AG04450 (cell line): Measurements from ENCODE around the gene WDFY2. TPM values are rescaled to one million over a fixed set of nuclear protein-coding genes. Genes with fewer than 3 reads are reported as not detected.

Experiments
- CTCF ChIA-PET: fragments of 300-600, 350-600 bp; formaldehyde crosslinking; extraction: SDS; loops from one replicate; lab custom pipeline; 2022; ENCODE audit warnings: antibody characterized with exemption, inconsistent platforms; lab: Charles Lee
- POLR2A ChIA-PET: fragments of 350-600 bp; formaldehyde crosslinking; extraction: SDS; loops from one replicate; lab custom pipeline; 2021; ENCODE audit warnings: antibody characterized with exemption, inconsistent platforms; lab: Yijun Ruan, JAX
- DNase-seq: peaks from one replicate; pipeline ENCODE4 v3.0.0-alpha.2; 2011; ENCODE audit warnings: low read depth, low spot score
- H3K27ac ChIP-seq: one replicate; pipeline ENCODE4 v1.5.1; 2012; ENCODE audit warnings: low read depth, low read length, control low read depth
- H3K27me3 ChIP-seq: one replicate; pipeline ENCODE4 v1.6.0; 2012; ENCODE audit warnings: low read length; ENCODE audit not compliant: control insufficient read depth, insufficient read depth
- H3K4me3 ChIP-seq: 2 replicates; pipeline ENCODE4 v1.5.1; 2011; ENCODE audit warnings: mild to moderate bottlenecking, low read depth, low read length, control low read depth
- H3K9me3 ChIP-seq: 2 replicates; pipeline ENCODE4 v1.5.1; 2012; ENCODE audit warnings: low read length; ENCODE audit not compliant: control insufficient read depth, insufficient read depth
- polyA plus RNA-seq: library from polyadenylated mRNA; depleted of rRNA; stranded (reverse); fragments of >200 nt; gene quantifications from 2 replicates; pipeline ENCODE4 v1.2.3, GENCODE V29; 2011
- TF ChIP-seq, protein P1 (sequence below): IDR thresholded peaks from 2 replicates; pipeline ENCODE4 v1.5.1; 2011; ENCODE audit warnings: low read depth, low read length, control low read depth, inconsistent platforms

The WDFY2 gene
- polyA plus RNA-seq, 1 experiment: 6.3 TPM

DNA sequence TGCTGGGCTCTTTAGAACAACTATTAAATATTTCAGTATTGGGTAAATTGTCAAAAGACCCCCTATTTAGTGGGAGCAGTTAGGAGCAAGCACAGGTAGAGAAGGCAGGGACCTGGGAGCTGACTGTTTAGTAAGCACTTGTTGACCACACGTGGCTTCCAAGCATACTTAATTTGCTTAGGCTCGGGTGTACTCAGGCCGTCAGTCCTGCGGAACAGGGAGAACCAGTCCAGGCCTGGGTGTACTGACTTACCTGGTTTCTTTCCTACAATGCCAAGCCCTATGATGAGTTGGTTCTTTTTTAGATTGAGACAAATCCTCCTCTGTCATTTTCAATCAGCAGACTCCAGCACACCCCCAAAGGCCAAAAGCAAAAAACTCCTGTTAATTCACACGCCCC, 90.0 kb downstream of the WDFY2 start:
- no peak for DNase-seq
- POLR2A ChIA-PET: no interaction called here
- H3K27ac ChIP-seq: no peak overlapping the region
- CTCF ChIA-PET: no interaction called here
- TF ChIP-seq, protein P1, sequence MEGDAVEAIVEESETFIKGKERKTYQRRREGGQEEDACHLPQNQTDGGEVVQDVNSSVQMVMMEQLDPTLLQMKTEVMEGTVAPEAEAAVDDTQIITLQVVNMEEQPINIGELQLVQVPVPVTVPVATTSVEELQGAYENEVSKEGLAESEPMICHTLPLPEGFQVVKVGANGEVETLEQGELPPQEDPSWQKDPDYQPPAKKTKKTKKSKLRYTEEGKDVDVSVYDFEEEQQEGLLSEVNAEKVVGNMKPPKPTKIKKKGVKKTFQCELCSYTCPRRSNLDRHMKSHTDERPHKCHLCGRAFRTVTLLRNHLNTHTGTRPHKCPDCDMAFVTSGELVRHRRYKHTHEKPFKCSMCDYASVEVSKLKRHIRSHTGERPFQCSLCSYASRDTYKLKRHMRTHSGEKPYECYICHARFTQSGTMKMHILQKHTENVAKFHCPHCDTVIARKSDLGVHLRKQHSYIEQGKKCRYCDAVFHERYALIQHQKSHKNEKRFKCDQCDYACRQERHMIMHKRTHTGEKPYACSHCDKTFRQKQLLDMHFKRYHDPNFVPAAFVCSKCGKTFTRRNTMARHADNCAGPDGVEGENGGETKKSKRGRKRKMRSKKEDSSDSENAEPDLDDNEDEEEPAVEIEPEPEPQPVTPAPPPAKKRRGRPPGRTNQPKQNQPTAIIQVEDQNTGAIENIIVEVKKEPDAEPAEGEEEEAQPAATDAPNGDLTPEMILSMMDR: no peak
- H3K9me3 ChIP-seq: no peaks in the 10 kb centered on the region
- H3K4me3 ChIP-seq: no peak overlapping the region
- no peaks in the 10 kb centered on the region for H3K27me3 ChIP-seq

DNA sequence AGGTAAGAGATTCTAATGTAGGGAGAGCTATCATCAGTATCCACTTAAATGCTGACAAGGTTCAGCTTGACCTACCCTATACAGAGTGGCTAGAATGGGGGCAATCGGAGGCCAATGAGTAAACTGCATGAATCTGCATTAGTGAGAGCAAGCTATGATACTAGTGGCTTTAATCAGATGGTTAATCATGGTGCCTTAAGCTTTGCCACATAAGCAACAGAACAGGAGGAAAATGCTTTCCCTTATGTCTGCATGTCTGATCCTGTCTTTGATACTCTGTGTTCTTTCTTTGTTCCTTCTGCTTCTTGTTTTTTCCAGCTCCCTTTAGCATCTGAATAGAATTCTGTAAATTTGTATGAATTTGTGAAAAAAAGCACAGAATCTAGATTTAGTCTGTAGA, 91.1 kb downstream of the WDFY2 start:
- DNase-seq: no peak
- Histone ChIP-seq H3K4me3 (no peak overlapping the region), H3K27ac (no peak overlapping the region), H3K27me3 (no peaks in the 10 kb centered on the region), H3K9me3 (no peaks in the 10 kb centered on the region)
- ChIA-PET CTCF (no interaction called here), POLR2A (no interaction called here)
- TF ChIP-seq, protein P1: no peak

DNA sequence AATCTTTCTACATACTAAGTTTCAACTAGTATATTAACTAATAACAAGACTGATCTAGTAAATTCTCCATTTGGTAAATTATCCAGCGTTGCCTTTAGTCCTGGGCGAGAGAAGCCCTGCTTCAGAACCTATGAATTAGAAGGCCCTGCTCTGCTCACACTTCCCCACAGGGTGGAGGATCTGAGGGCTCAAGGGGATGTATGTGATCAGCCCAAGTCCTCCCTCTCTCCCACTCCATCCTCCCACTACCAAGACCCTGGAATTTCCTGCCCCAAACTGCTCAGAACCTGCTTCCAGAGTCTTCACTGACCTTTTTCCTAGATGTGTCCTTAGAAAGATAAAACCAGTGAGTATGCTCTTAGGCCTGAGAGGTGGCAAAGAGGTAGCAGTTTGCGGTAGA, 91.6 kb downstream of the WDFY2 start:
- POLR2A ChIA-PET: no interaction called here
- Histone ChIP-seq H3K4me3 (no peak overlapping the region), H3K27ac (no peak overlapping the region), H3K27me3 (no peaks in the 10 kb centered on the region), H3K9me3 (no peaks in the 10 kb centered on the region)
- CTCF ChIA-PET: no interaction called here
- TF ChIP-seq, protein P1: no peak
- no peak for DNase-seq

DNA sequence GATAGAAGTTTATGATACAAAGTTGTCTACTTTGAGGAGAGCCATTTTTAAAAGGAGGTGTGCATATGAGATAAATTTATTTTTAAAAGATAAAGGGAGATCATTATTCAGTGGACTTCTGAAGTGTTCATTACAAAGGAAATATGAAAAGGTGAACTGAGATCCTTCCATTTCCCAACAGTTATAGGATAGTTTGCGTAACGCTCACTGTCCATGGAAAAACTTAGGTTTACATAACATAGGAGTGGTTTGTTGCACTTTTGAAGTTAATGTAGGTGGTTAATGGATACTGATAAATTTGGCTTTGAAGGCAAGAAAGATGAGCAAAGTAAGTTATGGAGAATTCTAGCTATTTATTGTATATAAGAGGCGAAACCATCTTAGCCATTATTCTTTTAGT, 92.5 kb downstream of the WDFY2 start:
- ChIA-PET CTCF (no interaction called here), POLR2A (no interaction called here)
- TF ChIP-seq, protein P1: no peak
- H3K4me3 ChIP-seq: no peak overlapping the region
- H3K27me3 ChIP-seq: no peaks in the 10 kb centered on the region
- no peaks in the 10 kb centered on the region for H3K9me3 ChIP-seq
- H3K27ac ChIP-seq: no peak overlapping the region
- DNase-seq: no peak

DNA sequence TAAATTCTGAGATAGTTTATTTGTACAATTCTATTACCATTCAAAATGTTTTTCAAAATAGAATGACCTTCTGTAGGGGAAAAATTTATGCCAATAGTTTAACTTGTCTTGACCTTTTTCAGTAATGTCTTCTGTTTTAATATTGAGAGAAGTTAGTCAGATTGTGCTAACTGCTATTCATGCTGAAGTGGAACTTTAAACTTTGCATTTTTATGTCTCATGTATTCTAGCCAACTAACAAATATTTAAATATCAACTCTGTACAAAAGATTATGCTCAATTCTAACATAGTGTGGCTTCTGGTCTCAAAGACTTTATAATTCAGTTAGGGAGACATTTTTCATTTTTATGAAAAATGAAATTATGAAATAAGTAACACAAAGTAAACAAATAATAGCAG, 94.2 kb downstream of the WDFY2 start:
- TF ChIP-seq, protein P1: no peak
- ChIA-PET CTCF (interaction anchor here (1.1 kb wide), 1 partner anchor 33 kb away, joined by 3 read pairs; no protein-coding TSS in a partner anchor), POLR2A (no interaction called here)
- H3K27ac ChIP-seq: no peak overlapping the region
- no peak overlapping the region for H3K4me3 ChIP-seq
- H3K27me3 ChIP-seq: no peaks in the 10 kb centered on the region
- no peaks in the 10 kb centered on the region for H3K9me3 ChIP-seq
- DNase-seq: no peak
